Tibial artery (tissue), 4 donors: Measurements from ENCODE around the gene C3orf70.

Experiments used
- DNase-seq, 2 donors: peaks; one replicate each; pipeline ENCODE4 v3.0.0-alpha.2; 2019
- H3K27ac ChIP-seq, 2 donors: fragments of 200-600 bp; sonication (generic) in 1 of 2; 1 replicate in 1 of 2; 2 replicates in 1 of 2; pipeline ENCODE4 v1.5.1; 2018 to 2019; ENCODE audit warnings: mild to moderate bottlenecking in 1 of 2
- H3K27me3 ChIP-seq, 2 donors: fragments of 200-600 bp; sonication (generic) in 1 of 2; one replicate each; pipeline versions ENCODE4 v1.5.1 to v1.6.0; 2016 to 2019
- H3K36me3 ChIP-seq, 3 donors: fragments of 200-600 bp; sonication (generic) in 2 of 3; one replicate each; pipeline ENCODE4 v1.5.1; 2016 to 2019; ENCODE audit warnings: mild to moderate bottlenecking in 2 of 3
- H3K4me1 ChIP-seq, 4 donors: fragments of 200-600 bp; sonication (generic) in 2 of 4; 1 replicate in 3 of 4; 2 replicates in 1 of 4; pipeline ENCODE4 v1.5.1; 2016 to 2019
- H3K4me3 ChIP-seq, 2 donors: fragments of 200-600 bp; sonication (generic) in 1 of 2; 1 replicate in 1 of 2; 2 replicates in 1 of 2; pipeline ENCODE4 v1.5.1; 2018 to 2019; ENCODE audit warnings: mild to moderate bottlenecking in 2 of 2
- H3K9me3 ChIP-seq, 3 donors: fragments of 200-600 bp; sonication (generic) in 1 of 3; one replicate each; pipeline ENCODE4 v1.5.1; 2016 to 2019
- intact Hi-C: fragments of 100-400 bp; cut with DNase I; formaldehyde crosslinking; loops from one replicate; pipeline ENCODE4 v1.15.0; 2023; ENCODE audit warnings: low total_unique reads
- TF ChIP-seq, protein P1 (sequence below), 2 experiments: fragments of 200-600 bp in 1 of 2; fragments of 450-650 bp in 1 of 2; IDR thresholded peaks; one replicate each; pipeline ENCODE4 v1.5.1; 2017 to 2019; ENCODE audit warnings: antibody characterized with exemption in 2 of 2, mild to moderate bottlenecking in 1 of 2, moderate library complexity in 1 of 2

Gene C3orf70

DNA sequence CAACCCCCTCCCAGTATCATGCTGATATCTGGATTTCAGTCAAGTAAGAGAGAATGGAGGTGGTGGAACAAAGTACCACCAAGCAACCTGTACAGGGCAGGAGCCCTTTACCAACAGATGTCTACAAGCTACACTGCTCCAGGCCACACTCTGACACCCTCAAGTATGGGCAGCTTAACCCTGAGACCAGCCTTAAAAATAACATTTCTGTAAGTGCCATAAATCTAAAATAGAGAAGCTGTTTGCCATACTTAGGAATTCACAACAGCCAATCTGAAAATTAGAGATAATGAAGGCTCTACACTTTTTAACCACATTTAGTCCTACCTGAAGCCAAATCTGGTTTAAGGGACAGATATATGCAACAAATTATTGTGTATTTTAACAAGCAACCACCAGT lies 59.7 kb downstream of the C3orf70 start:
- TF ChIP-seq, protein P1, sequence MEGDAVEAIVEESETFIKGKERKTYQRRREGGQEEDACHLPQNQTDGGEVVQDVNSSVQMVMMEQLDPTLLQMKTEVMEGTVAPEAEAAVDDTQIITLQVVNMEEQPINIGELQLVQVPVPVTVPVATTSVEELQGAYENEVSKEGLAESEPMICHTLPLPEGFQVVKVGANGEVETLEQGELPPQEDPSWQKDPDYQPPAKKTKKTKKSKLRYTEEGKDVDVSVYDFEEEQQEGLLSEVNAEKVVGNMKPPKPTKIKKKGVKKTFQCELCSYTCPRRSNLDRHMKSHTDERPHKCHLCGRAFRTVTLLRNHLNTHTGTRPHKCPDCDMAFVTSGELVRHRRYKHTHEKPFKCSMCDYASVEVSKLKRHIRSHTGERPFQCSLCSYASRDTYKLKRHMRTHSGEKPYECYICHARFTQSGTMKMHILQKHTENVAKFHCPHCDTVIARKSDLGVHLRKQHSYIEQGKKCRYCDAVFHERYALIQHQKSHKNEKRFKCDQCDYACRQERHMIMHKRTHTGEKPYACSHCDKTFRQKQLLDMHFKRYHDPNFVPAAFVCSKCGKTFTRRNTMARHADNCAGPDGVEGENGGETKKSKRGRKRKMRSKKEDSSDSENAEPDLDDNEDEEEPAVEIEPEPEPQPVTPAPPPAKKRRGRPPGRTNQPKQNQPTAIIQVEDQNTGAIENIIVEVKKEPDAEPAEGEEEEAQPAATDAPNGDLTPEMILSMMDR (IDR thresholded peaks at IDR 0.05), result no peak
- Histone ChIP-seq H3K27ac (no peak overlapping the region), H3K27me3 (no peaks in the 10 kb centered on the region), H3K36me3 (no peaks in the 10 kb centered on the region), H3K4me3 (no peak overlapping the region), H3K4me1 (no peaks in the 10 kb centered on the region), H3K9me3 (no peaks in the 10 kb centered on the region)
- intact Hi-C loops, result no loop called here
- no peak for DNase-seq

DNA sequence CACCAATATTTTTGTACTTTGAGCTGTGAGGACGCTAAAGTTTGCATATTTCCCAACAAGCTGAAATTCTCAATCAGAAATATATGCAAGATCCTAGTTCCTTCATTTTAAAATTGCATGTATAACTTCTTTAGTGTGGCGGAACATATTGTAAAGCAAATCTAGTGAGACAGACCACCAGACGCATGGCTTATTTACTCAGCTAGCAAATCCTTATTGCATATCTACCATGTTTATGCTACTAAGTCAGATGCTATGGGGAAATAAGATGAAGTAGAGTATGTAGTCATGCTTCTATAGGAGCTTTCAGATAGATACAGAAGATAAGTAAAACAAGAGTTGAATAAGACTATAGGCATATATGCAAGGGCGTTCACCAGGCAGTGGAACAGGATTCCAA lies 62.0 kb downstream of the C3orf70 start:
- intact Hi-C loops, result no loop called here
- TF ChIP-seq, protein P1 (IDR thresholded peaks at IDR 0.05), result no peak
- Histone ChIP-seq H3K9me3 (no peaks in the 10 kb centered on the region), H3K36me3 (no peaks in the 10 kb centered on the region), H3K27ac (no peak overlapping the region), H3K4me3 (no peak overlapping the region), H3K4me1 (no peaks in the 10 kb centered on the region), H3K27me3 (no peaks in the 10 kb centered on the region)
- no peak for DNase-seq

DNA sequence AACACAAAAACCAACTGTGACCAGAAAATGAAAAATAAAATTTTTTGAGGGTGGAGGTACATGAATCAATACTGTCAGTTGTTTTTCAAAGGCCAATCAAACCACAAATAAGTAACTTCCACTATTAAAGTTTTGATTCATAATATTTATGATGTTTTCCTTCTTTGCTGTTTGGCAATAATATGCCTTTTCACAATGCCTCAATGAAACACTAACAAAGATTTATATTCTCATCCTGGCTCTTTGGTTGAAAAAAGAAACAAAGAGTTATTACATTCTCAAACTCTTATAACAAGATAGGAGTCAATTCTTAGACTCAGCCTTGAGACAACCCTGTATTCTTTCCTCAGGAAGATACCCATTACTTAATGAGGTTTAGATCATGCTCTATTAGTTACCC lies 63.1 kb downstream of the C3orf70 start:
- H3K9me3 ChIP-seq, result no peaks in the 10 kb centered on the region
- no peak overlapping the region for H3K27ac ChIP-seq
- intact Hi-C loops, result no loop called here
- DNase-seq, result no peak
- no peaks in the 10 kb centered on the region for H3K36me3 ChIP-seq
- TF ChIP-seq, protein P1 (IDR thresholded peaks at IDR 0.05), result no peak
- no peaks in the 10 kb centered on the region for H3K27me3 ChIP-seq
- no peak overlapping the region for H3K4me3 ChIP-seq
- no peaks in the 10 kb centered on the region for H3K4me1 ChIP-seq

DNA sequence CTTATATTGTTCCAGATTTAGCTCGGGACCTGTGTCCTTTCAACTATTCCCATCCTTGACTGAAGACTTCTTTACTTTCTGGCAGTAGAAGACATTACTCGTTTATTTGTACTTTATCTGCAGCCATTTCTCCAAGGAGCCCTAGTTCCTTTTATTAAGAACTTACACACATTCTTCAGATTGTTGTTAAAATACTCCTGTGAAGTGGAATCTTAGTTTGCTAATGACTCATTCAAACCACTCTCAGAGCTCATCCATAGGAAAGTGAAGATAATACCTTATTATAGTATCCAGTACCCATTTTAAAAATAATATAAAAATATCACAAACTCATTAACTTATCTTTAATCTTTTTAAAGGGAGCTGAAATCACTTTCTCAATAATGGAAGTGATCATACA lies 63.5 kb downstream of the C3orf70 start:
- DNase-seq, result no peak
- Histone ChIP-seq H3K9me3 (no peaks in the 10 kb centered on the region), H3K27me3 (no peaks in the 10 kb centered on the region), H3K27ac (no peak overlapping the region), H3K4me3 (no peak overlapping the region), H3K4me1 (no peaks in the 10 kb centered on the region), H3K36me3 (no peaks in the 10 kb centered on the region)
- TF ChIP-seq, protein P1 (IDR thresholded peaks at IDR 0.05), result no peak
- intact Hi-C loops, result no loop called here

DNA sequence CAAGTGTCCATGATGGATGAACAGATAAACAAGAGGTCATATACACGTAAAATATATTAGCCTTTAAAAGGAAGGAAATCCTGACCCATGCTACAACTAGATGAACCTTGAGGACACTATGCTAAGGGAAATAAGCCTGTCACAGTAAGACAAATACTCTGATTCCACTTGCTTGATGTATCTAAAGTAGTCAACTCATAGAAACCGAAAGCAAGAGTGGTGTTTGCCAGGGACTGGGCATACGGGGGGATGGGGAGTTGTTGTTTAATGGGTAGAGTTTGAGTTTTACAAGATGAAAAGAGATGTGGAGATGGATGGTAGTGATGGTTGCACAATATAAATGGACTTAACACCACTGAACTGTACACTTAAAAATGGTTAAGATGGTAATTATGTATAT lies 65.4 kb downstream of the C3orf70 start:
- no peak for DNase-seq
- H3K4me1 ChIP-seq, result no peaks in the 10 kb centered on the region
- H3K27ac ChIP-seq, result no peak overlapping the region
- no peaks in the 10 kb centered on the region for H3K27me3 ChIP-seq
- intact Hi-C loops, result no loop called here
- TF ChIP-seq, protein P1 (IDR thresholded peaks at IDR 0.05), result no peak
- no peak overlapping the region for H3K4me3 ChIP-seq
- H3K9me3 ChIP-seq, result no peaks in the 10 kb centered on the region
- peaks cover 0 to 10% (median 7%) of the 10 kb centered on the region in 3 donors for H3K36me3 ChIP-seq

DNA sequence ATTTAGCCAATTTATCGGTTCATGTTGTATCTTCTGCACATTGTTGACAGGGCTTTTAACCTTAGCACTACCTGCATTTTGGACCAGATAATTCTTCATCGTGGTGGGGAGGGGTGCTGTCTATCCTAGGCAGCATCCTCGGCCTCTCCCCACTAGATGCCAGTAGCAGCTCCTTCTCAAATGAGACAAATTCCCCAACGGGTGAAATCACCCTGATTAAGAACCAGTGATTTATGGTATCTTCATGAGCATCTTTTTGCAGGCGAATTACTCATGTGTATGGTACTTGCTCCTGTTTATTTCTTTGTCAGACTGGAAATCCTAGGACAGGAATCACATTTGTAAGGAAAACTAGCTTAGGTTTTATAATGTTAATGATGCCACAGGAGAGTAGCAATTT lies 68.0 kb downstream of the C3orf70 start:
- no peak for DNase-seq
- H3K9me3 ChIP-seq, result no peaks in the 10 kb centered on the region
- H3K4me3 ChIP-seq, result no peak overlapping the region
- intact Hi-C loops, result no loop called here
- peaks cover 0 to 30% (median 19%) of the 10 kb centered on the region in 3 donors for H3K36me3 ChIP-seq
- peaks cover 0 to 4% (median 3%) of the 10 kb centered on the region in 4 donors for H3K4me1 ChIP-seq
- H3K27ac ChIP-seq, result no peak overlapping the region
- H3K27me3 ChIP-seq, result no peaks in the 10 kb centered on the region
- TF ChIP-seq, protein P1 (IDR thresholded peaks at IDR 0.05), result no peak
